Globus pallidus (tissue), 1 donor: Measurements from ENCODE around the gene KIRREL2.
A peak's percentile ranks its signal among the peaks of the same experiment; 100 is the strongest.
"Not testable (repeated sequence)": the region's sequence is repeated elsewhere in the genome, so short reads cannot be mapped to it uniquely, and the experiment has no call there.

Source experiments
- DNase-seq: peaks from one replicate; pipeline ENCODE4 v3.0.0-alpha.2; 2015; ENCODE audit warnings: low spot score

Gene KIRREL2

DNA sequence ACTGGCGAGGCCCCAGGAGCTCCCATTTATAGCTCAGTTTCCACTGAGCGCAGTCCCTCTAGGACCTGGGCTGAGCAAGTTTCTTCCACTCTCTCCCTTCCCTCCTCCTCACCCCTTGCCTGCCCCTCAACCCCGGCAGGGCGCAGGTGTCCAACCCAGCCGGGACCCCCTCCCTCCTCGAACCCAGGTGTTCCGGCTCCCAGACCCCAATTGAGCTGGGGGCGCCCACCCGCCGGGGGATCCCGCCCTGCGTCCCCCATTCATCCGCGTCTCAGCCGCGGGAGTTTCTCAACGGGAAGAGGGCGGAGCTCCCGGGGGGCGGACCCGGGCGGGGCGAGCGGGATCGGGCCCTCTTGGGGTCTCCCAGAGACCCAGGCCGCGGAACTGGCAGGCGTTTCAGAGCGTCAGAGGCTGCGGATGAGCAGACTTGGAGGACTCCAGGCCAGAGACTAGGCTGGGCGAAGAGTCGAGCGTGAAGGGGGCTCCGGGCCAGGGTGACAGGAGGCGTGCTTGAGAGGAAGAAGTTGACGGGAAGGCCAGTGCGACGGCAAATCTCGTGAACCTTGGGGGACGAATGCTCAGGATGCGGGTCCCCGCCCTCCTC is at the start of gene KIRREL2:
Gene KIRREL2 (plus strand): TSS at position 366 of the 604 bp plus-strand sequence. CDS start 209 bp downstream, at position 575.
- DNase-seq = no peak

DNA sequence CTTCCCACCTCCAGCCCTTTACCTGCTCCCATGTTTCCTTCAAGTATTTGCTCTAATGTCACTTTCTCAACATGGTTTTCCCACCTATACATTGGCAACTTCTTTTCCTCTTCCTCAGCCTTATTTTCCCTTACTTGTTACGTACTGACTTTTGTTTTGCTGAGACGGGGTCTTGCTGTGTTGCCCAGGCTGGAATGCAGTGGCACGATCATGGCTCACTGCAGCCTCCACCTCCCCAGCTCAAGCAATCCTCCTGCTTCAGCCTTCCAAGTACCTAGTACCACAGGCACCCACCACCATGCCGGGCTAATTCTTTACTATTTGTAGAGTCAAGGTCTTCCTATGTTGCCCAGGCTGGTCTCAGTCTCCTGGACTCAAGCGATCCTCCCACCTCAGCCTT is 49.1 kb upstream of the KIRREL2 start:
- no peak for DNase-seq

DNA sequence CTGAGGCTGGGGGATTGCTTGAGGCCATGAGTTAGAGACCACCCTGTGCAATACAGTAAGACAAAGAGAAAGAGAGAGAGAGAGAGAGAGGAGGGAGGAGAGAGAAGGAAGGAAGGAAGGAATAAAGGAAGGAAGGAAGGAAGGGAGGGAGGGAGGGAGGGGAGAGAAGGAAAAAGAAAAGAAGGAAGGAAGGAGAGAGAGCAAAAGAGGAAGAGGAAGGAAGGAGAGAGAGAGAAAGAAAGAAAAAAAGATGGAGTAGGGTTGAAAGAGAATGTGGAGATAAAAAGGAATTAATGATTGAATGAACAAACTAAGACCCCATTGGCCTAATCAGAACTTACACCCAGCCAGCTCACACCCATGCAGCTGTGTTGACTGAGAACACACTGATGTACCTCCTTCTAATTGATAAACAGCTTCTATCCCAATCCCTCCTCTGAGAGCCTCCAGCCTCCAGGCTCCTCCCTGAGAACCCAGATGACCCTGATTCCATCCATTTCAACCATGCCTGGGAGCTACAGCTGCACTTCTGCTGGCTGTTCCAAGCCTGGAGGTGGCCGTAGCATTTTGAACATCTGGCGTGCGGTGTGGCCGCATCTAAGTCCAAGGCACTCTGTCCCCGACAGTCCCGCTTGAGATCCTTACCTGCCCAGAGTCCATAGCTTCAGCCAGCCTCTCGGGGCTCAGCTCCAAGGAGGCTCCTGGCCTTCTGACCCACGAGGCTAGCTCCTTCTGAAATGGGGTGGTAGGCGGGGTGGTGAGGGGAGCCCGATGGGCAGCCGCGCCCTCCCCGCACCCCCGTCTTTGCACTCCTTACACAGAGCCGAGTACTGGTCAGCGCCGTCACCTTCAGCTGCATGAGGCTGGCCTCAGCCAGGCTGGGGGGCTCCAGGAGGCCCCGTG is 45.1 kb upstream of the KIRREL2 start:
- DNase-seq = no peak

DNA sequence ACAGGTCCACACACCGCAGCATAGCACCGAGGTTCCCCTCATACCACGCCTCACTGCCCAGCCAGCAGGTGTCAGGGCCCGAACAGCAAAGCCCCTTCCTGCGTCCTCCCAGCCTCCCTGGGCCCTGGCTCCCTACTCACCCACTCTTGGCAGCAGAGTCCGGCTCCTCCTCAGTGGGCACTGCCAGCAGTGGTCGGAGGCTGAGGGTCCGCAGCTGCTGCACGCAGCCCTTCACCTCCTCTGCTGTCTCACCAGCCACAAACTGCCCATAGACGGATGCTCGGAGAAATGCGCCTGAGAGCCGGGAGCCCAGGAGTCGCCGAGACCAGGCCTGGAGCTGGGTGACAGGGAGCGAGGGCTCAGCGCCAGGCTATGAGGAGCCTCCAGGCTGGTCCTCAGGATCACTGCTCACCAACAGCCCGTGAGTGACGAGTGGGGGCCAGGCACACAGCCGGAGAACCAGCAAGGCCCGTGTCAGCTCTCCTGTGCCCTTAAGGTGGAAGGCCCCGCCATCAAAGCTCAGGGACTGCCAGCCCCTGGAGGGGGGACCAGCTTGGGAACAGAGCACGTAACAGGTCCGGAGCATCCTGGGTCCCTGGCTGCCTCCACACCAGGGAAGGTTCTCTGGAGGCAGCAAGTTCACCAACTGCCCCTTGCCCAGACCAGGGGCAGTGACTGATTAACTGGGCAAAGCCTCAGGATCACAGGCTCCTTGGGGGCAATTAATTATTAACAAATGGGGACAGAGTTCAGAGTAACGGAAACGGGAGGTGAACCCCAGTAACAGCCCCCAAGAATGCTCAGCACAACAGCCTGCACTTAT is 44.3 kb upstream of the KIRREL2 start, which contains the start of gene PRODH2:
Gene PRODH2 (minus strand): TSS at position 626 of the 823 bp plus-strand sequence. CDS start 40 bp downstream, at position 586.
- DNase-seq = no peak

DNA sequence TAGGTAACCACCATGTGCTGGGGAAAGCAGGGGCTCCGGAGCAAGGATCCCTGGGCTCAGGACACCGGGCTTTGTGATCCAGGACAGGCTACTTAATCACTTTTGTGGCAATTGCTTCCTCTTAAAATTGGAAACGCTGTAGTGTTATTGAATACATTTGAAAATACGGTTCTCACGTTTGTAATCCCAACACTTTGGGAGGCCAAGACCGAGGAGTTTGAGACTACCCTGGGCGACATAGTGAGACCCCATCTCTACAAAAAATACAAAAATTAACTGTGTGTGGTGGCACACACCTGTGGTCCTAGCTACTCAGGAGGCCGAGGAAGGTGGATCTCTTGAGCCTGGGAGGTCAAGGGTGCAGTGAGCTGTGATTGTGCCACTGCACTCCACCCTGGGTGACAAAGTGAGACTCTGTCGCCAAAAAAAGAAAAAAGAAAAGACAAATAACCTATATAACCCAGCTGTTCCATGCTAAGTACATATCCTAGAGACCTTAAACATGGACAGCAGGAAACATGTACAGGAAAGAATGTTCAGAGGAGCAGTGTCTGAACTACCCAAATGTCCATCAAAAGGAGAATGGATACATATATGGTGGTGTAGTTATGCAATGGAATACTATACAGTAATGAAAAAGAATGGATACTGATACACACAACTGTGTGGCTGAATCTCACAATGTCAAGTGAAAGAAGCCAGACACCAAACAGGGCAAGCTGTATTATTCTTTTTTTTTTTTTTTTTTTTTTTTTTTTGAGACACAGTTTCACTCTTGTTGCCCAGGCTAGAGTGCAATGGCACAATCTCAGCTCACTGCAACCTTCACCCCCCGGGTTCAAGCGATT is 43.4 kb upstream of the KIRREL2 start:
- no peak for DNase-seq

DNA sequence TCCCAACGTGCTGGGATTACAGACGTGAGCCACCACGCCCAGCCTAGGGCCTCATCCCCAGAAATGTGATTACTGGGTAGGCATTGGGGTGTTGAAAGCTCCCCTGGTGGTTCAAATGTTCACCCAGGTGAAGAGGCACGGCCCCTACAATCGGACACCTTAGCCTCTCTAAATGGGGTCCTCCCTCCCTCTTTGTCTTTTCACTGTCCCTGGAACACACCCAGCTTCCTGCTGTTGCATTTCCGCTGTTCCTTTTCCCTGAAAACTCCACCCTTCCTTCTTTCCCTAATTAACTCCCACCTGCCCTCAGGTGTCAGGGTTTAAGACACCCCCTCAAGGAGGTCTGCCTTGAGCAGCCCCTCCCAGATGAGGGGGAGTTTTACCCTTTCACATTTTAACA is 40.4 kb upstream of the KIRREL2 start:
- no peak for DNase-seq

DNA sequence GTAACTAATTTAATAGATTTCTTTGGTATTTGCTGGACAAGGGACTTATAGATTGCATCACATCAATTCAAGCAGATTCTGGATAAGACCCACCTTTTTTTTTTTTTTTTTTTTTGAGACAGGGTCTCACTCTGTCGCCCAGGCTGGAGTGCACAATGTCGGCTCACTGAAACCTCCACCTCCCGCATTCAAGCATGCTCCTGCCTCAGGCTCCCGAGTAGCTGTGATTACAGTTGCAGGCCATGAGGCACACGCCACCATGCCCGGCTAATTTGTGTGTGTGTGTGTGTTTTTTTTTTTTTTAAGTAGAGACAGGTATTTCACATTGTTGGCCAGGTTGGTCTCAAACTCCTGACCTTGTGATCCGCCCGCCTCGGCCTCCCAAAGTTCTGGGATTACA is 39.9 kb upstream of the KIRREL2 start:
- no peak for DNase-seq

DNA sequence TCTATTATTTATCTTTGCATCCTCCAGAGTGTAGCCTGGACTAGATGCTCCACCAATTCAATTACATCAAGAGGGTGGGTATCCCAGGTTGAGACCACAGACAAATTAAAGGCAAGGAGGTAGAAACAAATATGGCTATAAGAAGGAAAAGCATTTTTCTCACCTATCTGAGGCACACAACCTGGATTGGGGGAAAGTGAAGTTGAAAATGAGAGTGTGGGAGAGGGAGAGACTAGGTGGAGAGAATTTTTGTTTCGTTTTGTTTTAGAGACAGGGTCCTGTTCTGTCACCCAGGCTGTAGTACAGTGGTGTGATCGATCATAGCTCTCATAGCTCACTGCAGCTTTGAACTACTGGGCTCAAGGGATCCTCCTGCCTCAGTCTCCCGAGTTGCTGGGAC is 38.3 kb upstream of the KIRREL2 start:
- no peak for DNase-seq

DNA sequence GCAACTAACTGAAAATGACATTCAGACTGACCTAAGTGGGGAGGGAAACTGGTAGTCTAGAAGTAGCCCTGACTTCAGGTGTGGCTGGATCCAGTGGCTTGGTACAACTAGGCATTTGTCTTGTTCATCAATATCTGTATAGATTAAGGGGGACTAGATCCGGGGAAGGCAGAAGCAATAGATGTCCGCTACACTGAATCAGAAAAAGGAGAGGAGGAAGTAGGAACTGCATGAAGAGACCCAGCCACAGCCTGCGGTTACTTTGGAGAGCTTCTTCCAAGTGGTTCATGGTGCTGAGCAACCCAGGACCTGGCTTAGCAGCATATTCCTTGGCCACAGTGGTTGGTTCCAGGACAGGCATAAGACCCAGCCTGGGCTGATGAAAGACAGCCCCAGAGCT is 34.1 kb upstream of the KIRREL2 start:
- no peak for DNase-seq

DNA sequence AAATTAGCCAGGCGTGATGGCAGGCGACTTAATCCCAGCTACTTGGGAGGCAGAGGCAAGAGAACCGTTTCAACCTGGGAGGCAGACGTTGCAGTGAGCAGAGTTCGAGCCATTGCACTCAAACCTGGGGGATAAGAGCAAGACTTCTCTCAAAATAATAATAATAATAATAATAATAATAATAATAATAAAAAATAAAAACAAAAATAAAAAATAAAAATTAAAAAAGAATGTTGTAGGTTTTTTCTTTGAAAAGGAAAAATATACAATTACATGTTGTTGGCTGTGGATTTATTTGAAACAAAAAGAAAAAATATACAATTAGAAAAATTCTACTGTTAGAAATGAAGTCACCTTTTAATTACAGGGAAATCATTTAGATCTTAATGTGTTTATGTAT is 32.6 kb upstream of the KIRREL2 start:
- DNase-seq = no peak

DNA sequence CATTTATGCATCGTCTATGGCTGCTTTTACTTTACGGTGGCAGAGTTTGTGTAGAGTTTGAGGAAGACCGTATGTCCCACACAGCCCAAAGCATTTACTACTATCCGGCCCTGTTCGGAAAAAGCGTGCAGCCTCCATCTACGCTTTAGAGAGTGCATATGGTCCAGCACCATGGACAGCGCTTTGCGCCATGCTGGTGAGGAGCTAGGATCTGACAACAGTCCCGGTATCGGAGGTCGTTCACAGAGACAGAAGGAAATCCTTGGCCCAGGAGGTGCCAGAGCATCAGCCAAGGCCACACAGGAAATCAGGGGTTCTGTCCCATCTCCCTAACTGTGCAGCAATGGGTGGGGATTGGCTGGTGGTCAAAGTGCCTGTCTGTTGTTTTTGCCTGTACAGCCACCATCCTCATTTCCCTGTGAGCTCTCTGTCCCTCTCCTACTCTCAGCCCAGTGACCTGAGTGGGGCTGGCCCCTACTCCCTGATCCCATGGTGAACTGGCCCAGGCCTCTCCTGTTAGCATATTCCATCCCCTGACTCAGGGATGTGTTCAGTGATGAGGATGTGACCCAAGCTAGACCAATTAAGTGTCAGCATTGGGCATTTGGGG is 27.9 kb upstream of the KIRREL2 start:
- DNase-seq = peak; percentile 54

DNA sequence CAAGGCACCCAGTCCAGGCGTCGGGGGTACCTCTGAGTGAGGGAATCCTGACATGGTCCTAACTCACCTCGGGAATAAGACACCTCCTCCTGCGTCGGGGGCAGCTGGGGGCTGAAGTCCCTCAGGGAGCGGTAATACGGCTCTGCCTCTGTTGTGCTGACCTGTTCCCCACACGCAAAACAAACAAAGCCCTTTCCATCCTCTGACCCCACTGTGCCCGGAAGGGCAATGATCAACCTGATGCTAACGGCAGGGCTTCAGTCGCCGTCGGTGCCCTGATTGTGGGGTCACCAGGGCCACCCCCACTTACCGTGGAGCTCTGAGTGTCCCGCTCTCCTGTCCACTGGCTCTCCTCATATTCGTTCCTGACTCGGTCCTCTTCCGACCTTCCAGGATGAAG is 25.7 kb upstream of the KIRREL2 start:
- DNase-seq = no peak

DNA sequence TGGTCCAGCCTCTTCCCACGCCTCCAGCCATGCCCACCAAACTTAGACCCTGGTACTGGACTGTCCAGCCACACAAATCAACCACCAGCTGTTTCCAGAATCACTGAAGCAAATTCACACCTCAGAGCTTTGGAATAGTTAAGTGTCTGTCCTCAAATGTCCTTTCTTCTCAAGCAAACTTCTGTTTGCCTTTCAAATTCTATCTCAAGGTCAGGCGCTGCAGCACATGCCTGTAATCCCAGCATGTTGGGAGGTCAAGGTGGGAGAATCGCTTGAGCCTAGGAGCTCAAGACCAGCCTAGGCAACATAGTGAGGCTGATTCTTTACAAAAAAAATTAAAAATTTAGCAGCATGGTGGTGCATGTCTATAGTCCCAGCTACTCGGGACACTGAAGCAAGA is 24.7 kb upstream of the KIRREL2 start:
- no peak for DNase-seq

DNA sequence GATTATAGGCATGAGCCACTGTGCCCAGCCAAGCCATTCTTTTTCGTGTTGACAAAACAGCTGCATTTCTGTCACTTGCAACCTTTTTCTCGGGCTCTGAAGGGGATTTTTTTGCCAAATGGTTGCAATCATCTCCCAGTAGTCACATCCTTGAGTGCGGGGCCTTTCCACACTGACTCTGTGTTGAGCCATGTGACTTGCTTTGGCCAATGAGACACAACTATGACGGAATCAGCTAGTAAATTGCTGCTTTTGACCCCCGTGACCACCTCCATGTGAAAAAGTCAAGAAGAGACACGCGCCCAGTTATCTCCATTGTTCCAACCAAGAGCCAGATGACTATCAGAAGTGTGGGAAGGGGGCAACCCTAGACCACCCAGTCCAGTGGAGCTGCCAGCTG is 22.7 kb upstream of the KIRREL2 start:
- DNase-seq = no peak

DNA sequence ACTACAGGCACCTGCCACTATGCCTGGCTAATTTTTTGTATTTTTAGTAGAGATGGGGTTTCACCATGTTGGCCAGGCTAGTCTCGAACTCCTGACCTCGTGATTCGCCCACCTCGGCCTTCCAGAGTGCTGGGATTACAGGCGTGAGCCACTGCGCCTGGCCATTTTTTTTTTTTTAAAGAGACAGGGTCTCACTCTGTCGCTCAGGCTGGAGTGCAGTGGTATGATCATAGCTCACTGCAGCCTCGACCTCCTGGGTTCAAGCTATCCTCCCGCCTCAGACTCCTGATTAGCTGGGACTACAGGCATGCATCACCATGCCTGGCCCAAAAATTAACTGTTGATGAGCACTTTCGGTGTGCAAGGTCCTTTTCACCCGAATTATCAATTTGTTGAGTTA is 20.6 kb upstream of the KIRREL2 start:
- DNase-seq = not testable (repeated sequence)

DNA sequence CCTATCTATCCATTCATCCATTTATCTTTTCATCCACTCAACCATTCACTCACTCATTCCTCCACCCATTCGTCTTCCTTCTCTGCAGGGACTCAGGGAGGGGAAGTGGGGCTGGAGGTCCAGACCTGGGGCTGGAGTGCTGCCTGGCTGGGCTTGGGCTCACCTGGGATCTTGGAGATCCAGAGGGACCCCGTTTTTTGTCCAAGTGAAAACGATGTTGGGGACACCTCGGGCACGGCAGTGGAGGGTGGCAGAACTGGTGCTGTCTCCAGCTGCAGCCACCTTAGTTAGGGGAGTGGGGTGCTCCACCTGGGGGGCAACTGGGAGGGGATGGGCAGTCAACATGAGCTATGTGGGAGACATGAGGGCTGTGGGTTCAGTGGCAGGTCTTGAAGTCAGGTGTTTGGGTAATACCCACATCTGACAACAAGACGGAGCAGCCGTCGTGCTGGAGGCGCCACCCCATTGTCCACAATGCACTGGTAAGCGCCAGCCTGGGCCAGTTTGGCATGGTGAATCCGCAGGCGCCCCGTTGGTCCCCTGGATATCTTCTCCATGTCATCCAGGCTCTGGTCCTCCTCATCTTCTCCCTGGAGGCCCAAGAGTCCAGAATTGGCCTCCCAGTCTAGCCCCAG is 14.6 kb upstream of the KIRREL2 start:
- DNase-seq = no peak

DNA sequence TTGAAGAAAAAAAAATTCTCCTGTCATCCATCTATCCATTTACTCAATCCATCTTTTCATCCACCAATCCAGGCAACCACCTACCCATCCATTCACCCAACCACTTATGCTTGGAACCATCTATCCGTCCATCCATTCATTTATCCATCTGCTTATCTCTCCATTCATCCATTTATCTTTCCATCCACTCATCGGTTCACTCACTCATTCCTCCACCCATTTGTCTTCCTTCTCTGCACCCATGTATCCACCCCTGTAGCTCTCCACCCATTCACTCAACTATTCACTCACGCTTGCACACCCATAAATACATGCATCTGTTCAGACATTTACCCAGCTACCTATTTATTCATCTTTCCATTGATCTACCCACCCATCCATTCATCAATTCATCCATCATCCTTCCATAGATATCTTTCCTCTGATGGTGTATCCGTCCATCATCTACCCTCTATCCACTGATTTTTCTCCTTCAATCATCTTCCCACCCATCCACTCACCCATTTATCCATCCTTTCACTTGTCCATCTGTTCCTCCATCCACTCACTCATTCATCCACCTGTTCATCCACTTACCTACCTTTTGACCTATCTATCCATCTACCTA is 13.9 kb upstream of the KIRREL2 start:
- DNase-seq = no peak

DNA sequence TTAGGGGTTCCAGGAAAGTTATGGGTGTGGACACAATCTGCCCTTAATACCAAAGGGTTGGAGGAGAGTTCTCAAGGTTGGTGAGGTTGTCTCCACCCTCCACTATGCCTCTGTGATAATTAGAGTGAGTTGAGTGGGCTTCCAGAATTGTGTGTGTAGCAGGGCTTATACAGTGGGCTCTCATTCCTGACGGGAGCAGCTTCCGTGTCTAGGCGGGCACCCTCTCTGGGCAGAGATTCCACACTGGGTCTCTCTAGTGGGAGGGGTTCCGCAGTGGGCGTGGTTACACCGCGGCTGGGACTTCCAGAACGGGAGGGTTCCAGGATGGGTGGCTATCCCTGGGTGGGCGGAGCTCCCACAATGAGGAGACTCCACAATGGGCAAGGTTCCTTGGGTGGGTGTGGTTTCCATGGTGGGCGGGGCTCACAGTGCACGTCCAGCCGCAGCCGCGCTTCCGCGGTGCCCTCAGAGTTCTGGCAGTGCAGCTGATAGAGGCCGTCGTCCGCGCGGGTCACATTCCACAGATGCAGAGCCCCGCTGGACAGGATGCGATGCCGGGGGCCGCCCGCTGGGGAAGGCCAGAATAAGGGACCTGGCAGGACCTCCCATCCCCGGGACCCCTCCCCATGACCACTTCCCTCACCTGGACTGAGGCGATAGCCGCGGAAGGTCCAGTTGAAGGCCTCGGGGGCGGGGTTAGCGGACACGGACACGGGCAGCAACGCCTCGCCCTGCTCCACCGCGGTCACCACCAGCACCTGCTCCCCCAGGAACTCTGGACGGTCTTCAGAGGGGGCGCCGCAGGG is 12.8 kb upstream of the KIRREL2 start:
- no peak for DNase-seq

DNA sequence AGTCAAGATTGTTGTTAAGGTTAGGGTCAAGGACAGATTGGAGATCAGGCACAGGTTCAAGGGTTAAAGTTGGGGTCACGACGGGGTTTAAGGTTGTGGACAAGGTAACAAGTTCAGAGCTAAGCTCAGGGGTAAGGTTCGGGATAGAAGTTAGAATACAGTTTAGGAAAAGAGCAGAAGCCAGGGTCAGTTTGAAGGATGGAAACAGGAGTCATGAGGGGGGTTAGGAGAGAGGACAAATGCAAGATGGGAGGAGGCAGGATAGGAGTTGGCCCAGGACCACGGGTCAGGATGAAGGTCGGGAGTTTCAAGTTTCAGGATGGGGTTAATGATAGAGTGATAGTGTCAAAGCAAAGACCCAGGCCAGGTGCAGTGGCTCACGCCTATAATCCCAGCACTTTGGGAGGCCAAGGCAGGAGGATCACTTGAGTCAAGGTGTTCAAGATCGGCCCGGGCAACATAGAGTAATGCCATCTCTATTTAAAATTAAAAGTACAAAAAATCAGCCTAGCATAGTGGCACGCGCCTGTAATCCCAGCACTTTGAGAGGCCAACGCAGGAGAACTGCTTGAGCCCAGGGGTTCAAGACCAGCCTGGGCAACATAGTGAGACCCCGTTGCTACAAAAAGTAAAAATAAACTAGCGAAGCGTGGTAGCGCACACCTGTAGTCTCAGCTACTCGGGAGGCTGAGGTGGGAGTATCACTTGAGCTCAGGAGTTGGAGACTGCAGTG is 12.1 kb upstream of the KIRREL2 start:
- no peak for DNase-seq
